Immature natural killer cell (primary cell): ENCODE measurements around the gene HEMGN. TPM values are rescaled to one million over a fixed set of nuclear protein-coding genes. Genes with fewer than 3 reads are reported as not detected.
"Not testable (repeated sequence)": the region's sequence is repeated elsewhere in the genome, so short reads cannot be mapped to it uniquely, and the experiment has no call there.

ENCODE experiments used
- DNase-seq, 3 donors: peaks; one replicate each; pipeline ENCODE4 v3.0.0; 2022; ENCODE audit warnings: mixed read lengths in 1 of 3
- H3K27ac Mint-ChIP-seq, 6 donors: one replicate each; pipeline ENCODE4 v1.8.0; 2020; ENCODE audit warnings: mixed read lengths in 6 of 6, mild to moderate bottlenecking in 5 of 6, inconsistent platforms in 4 of 6, moderate library complexity in 3 of 6
- H3K27me3 Mint-ChIP-seq, 3 donors: one replicate each; pipeline ENCODE4 v1.8.0; 2020 to 2021; ENCODE audit warnings: low read depth in 3 of 3, mild to moderate bottlenecking in 3 of 3, mixed read lengths in 3 of 3, moderate library complexity in 3 of 3, inconsistent platforms in 1 of 3
- H3K36me3 Mint-ChIP-seq, 3 donors: one replicate each; pipeline ENCODE4 v1.8.0; 2020; ENCODE audit warnings: mixed read lengths in 3 of 3, inconsistent platforms in 2 of 3, mild to moderate bottlenecking in 2 of 3
- H3K4me1 Mint-ChIP-seq, 2 donors: one replicate each; pipeline ENCODE4 v1.8.0; 2020; ENCODE audit warnings: inconsistent platforms in 2 of 2, mild to moderate bottlenecking in 2 of 2, mixed read lengths in 2 of 2, moderate library complexity in 1 of 2
- H3K4me3 Mint-ChIP-seq, 5 donors: one replicate each; pipeline ENCODE4 v1.8.0; 2020; ENCODE audit warnings: mild to moderate bottlenecking in 5 of 5, mixed read lengths in 5 of 5, inconsistent platforms in 3 of 5, moderate library complexity in 3 of 5
- H3K9me3 Mint-ChIP-seq, 6 donors: one replicate each; pipeline ENCODE4 v1.8.0; 2020; ENCODE audit warnings: mild to moderate bottlenecking in 6 of 6, mixed read lengths in 6 of 6, inconsistent platforms in 4 of 6, moderate library complexity in 3 of 6
- polyA plus RNA-seq, 3 donors: library from polyadenylated mRNA; unstranded; fragments of 300-500 nt; fragmentation: Illumina TruSeq; gene quantifications; one replicate each; pipeline ENCODE4 v1.2.3, GENCODE V29; 2021

Gene HEMGN
- polyA plus RNA-seq, 3 donors from 2014 or later, result 0.77 to 1.8 (median 0.97) TPM

DNA sequence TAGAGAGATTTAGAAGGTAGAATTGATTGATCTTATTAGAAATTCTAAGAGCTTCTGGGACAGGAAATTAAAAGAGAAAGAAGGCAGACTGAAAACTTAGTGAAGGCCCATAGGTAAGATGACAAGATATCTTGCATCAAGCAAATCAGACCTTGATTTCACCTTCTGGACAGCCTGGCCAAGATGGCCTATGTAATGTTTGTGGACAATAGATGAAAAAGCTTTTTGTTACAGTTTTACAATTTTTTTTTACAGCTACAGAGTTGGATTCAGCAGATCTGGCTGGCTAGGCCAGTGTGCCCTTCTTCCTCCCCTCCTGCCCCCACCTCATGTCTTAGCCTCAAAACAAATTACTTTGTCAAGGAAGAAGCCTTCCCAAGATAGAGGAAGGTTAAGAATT is 21.6 kb upstream of the HEMGN start:
- H3K9me3 Mint-ChIP-seq, result no peaks in the 10 kb centered on the region
- H3K27ac Mint-ChIP-seq, result peak overlapping the region in 1 of 6 donors; percentile 6
- no peak overlapping the region for H3K4me3 Mint-ChIP-seq
- no peaks in the 10 kb centered on the region for H3K36me3 Mint-ChIP-seq
- H3K27me3 Mint-ChIP-seq, result peaks cover 0 to 2% (median 0%) of the 10 kb centered on the region in 3 donors
- no peaks in the 10 kb centered on the region for H3K4me1 Mint-ChIP-seq
- no peak for DNase-seq

DNA sequence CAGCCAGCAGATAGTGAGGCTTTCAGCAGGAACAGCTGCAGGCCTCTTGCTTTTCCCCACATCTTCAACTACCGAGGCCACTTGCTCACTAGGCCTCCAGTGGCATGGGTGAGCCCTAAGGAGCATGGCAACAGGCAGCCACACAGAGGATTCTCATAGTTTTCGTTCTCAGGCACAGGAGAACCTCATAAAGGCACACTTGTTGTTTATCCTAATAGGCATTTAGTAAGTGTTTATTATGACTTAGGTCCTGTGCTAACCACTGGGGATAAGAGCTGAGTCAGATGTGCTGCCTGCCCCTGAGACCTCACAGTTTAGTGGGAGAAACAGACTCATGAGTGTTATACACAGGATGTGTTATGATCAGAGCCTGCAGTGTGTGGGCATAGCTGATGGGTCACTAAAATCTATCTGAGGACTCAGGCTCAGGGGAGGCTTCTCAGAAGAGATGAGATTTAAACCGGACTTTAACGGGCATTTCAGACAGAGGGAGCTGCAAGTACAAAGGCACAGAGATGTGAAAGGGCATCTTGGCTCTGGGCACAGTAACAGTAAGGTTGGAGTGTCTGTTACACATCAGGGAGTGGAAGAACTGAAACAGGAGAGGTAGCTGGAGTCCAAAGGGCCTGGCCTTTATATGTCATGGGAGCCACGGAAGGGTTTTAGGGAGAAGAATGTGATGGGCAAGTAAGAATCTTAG is 21.0 kb upstream of the HEMGN start:
- Mint-ChIP-seq H3K36me3 (no peaks in the 10 kb centered on the region), H3K27ac (peak overlapping the region in 1 of 6 donors; percentile 6), H3K4me1 (no peaks in the 10 kb centered on the region), H3K9me3 (no peaks in the 10 kb centered on the region), H3K4me3 (no peak overlapping the region), H3K27me3 (peaks cover 0 to 7% (median 0%) of the 10 kb centered on the region in 3 donors)
- no peak for DNase-seq

DNA sequence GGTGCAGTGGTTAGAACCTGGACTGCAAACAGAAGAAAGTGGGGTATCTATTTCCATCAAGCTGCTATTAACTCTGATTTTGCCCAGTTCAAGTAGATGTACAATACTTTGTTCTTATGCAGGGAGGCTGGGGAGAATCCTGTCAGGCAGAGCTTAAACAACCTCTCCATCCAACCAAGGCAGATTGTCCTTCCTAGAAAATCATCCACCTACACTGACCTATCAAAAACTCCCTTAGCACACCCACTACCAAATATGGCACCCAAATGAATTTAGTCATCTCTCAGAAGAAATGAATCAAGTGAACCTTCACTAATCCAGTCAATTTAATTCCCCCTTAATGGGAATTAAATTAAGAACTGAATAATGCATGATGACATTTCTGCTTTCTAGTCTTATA is 18.4 kb upstream of the HEMGN start:
- Mint-ChIP-seq H3K9me3 (no peaks in the 10 kb centered on the region), H3K4me3 (no peak overlapping the region)
- no peak for DNase-seq

DNA sequence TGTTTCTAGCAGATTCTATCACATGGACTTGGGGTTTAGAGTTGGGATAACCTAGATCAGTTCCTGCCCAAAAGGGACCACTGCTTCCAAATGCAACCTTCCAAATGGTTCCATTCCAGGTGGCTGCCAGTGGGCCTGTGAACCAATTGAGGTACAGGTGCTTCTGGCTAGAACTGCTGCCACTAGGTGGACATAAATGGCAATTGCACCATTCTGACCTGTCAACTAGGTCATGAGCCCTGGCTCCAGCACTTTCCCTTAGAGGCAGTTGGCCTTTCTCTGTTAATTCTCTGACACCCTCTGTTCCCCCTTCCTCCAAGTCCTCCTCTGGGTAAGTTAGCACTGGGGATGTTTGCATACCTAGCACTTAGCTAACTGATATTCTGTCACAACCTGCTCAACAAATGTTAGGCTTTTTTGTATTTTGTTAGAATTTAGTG is 16.6 kb upstream of the HEMGN start:
- no peaks in the 10 kb centered on the region for H3K36me3 Mint-ChIP-seq
- H3K27me3 Mint-ChIP-seq, result peaks cover 0 to 13% (median 2%) of the 10 kb centered on the region in 3 donors
- no peaks in the 10 kb centered on the region for H3K9me3 Mint-ChIP-seq
- peak; percentile 37 to 51 (median 39) for DNase-seq
- peak overlapping the region in 1 of 6 donors; percentile 58 for H3K27ac Mint-ChIP-seq
- no peaks in the 10 kb centered on the region for H3K4me1 Mint-ChIP-seq
- no peak overlapping the region for H3K4me3 Mint-ChIP-seq

More for the DNA sequence above, 18.4 kb upstream of the HEMGN start:
- Mint-ChIP-seq H3K27ac (no peak overlapping the region), H3K4me1 (no peaks in the 10 kb centered on the region), H3K27me3 (peaks cover 0 to 9% (median 2%) of the 10 kb centered on the region in 3 donors), H3K36me3 (no peaks in the 10 kb centered on the region)

DNA sequence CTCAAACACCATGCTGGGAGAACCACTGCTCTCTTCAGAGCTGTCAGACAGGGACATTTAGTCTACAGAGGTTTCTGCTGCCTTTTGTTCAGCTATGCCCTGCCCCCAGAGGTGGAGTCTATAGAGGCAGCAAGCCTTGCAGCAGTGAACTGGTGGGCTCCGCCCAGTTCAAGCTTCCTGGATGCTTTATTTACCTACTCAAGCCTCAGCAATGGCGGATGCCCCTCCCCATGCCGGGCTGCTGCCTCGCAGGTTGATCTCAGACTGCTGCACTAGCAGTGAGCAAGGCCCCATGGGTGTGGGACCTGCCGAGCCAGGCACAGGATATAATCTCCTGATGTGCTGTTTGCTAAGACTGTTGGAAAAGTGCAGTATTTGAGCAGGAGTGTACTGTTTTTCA is 12.9 kb upstream of the HEMGN start:
- H3K27me3 Mint-ChIP-seq, result peaks cover 0 to 25% (median 6%) of the 10 kb centered on the region in 3 donors
- H3K27ac Mint-ChIP-seq, H3K4me3 Mint-ChIP-seq, H3K9me3 Mint-ChIP-seq, H3K4me1 Mint-ChIP-seq, DNase-seq, H3K36me3 Mint-ChIP-seq: not testable (repeated sequence)

DNA sequence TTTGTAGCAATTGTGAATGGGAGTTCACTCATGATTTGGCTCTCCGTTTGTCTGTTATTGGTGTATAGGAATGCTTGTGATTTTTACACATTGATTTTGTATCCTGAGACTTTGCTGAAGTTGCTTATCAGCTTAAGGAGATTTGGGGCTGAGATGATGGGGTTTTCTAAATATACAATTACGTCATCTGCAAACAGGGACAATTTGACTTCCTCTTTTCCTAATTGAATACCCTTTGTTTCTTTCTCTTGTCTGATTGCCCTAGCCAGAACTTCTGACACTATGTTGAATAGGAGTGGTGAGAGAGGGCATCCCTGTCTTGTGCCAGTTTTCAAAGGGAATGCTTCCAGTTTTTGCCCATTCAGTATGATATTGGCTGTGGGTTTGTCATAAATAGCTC is 9.1 kb upstream of the HEMGN start:
- not testable (repeated sequence) for H3K4me1 Mint-ChIP-seq, H3K27ac Mint-ChIP-seq, H3K4me3 Mint-ChIP-seq, H3K9me3 Mint-ChIP-seq, H3K36me3 Mint-ChIP-seq, DNase-seq
- peaks cover 0 to 20% (median 5%) of the 10 kb centered on the region in 3 donors for H3K27me3 Mint-ChIP-seq

DNA sequence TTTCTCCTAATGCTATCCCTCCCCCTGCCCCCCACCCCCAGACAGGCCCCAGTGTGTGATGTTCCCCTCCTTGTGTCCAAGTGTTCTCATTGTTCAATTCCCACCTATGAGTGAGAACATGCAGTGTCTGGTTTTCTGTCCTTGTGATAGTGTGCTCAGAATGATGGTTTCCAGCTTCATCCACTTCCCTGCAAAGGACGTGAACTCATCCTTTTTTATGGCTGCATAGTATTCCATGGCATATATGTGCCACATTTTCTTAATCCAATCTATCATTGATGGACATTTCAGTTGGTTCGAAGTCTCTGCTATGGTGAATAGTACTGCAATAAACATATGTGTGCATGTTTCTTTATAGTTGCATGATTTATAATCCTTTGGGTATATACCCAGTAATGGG is 7.5 kb upstream of the HEMGN start:
- H3K9me3 Mint-ChIP-seq, H3K36me3 Mint-ChIP-seq, H3K4me1 Mint-ChIP-seq, DNase-seq, H3K4me3 Mint-ChIP-seq, H3K27ac Mint-ChIP-seq: not testable (repeated sequence)
- H3K27me3 Mint-ChIP-seq, result peaks cover 0 to 14% (median 5%) of the 10 kb centered on the region in 3 donors

DNA sequence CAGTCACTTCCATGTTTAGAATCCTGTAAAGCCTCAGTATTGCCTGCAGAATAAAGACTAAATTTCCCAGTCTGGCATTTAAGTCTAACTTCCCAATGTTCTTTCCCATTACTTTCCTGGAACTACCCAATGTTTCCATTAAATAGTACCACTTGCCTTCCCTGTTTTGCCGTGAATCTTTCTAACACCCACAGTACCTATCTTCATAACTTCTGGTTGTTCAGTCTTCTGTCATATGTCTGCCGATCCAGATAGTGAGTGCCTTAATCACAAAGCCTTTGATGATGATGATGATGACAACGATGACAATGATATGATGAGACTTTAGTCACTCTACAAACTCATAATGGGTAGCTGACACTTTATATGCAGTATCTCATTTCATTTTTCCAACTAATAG is 6.6 kb upstream of the HEMGN start:
- no peak for DNase-seq
- Mint-ChIP-seq H3K27me3 (peaks cover 0 to 12% (median 5%) of the 10 kb centered on the region in 3 donors), H3K9me3 (peaks cover 0 to 2% (median 0%) of the 10 kb centered on the region in 6 donors), H3K27ac (no peak overlapping the region), H3K36me3 (no peaks in the 10 kb centered on the region), H3K4me3 (no peak overlapping the region), H3K4me1 (no peaks in the 10 kb centered on the region)

DNA sequence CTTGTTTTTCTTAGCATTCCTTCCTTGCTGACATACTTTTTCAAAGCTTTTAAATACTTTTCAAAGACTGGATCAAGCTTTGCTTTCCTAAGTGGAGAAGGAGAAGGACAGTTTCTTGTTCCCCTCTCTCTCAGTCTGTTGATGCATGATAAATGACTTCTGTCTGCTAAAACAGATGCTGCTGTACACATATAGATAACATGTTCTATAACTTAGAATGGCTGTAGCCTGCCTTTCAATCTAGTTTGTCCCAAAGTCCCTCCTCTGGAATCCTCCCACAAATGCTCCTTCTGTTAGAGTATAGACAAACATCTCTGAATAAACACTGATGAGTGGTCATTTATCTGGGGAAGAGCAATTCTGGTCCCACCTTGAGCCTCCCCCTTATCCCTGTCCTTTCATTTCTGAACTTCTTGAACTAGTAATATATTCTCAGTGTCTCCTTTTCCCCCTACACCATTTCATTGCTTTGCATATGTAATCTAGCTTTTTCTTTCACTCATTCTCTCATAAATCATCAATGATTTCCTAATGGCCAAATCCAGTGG is 5.4 kb upstream of the HEMGN start:
- peaks cover 0 to 2% (median 0%) of the 10 kb centered on the region in 6 donors for H3K9me3 Mint-ChIP-seq
- H3K27ac Mint-ChIP-seq, result no peak overlapping the region
- H3K4me1 Mint-ChIP-seq, result peaks cover 5 to 6% of the 10 kb centered on the region in 2 donors
- peaks cover 0 to 7% (median 5%) of the 10 kb centered on the region in 3 donors for H3K27me3 Mint-ChIP-seq
- H3K36me3 Mint-ChIP-seq, result no peaks in the 10 kb centered on the region
- H3K4me3 Mint-ChIP-seq, result no peak overlapping the region
- no peak for DNase-seq

DNA sequence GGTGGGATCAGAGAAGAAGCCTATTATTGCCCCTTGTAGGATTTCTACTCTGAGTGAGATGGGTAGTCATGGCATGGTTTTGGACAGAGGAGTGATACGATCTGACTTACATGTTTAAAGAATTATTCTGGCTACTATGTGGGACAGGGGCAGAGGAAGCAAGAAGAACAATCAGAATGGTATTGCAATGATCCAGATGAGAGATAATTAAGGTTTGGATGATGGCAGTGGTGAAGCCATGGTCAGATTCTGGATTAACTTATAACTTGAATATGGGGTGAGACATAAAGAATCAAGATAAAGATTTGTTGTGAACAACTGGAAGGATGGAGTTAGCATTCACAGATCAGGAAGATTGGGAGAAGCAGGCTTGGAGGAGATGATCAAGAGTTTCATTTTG is 3.4 kb upstream of the HEMGN start:
- no peaks in the 10 kb centered on the region for H3K27me3 Mint-ChIP-seq
- no peaks in the 10 kb centered on the region for H3K36me3 Mint-ChIP-seq
- H3K4me1 Mint-ChIP-seq, result peaks cover 15 to 19% of the 10 kb centered on the region in 2 donors
- peaks cover 0 to 2% (median 0%) of the 10 kb centered on the region in 6 donors for H3K9me3 Mint-ChIP-seq
- no peak overlapping the region for H3K4me3 Mint-ChIP-seq
- H3K27ac Mint-ChIP-seq, result no peak overlapping the region
- no peak for DNase-seq

DNA sequence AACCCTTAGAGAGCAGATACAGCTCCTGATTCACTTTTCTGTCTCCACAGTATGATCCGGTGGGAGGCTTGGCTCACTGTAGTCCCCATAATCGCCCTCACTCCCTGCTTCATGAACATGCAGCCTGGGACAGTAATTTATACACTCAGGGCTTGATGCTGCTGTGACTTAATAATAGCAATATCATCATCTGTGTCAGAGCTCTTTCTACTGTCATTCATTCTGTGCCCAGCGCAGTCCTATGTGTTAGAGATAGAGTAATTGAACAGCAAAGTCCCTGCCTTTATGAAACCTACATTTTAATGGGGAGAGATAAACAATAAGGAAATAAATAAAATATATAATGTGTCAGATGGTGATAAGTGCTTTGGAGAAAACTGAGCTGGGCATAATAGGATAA is 2.8 kb upstream of the HEMGN start:
- Mint-ChIP-seq H3K4me3 (no peak overlapping the region), H3K4me1 (peaks cover 15 to 19% of the 10 kb centered on the region in 2 donors), H3K36me3 (no peaks in the 10 kb centered on the region), H3K27ac (no peak overlapping the region), H3K9me3 (no peaks in the 10 kb centered on the region), H3K27me3 (no peaks in the 10 kb centered on the region)
- DNase-seq, result no peak

DNA sequence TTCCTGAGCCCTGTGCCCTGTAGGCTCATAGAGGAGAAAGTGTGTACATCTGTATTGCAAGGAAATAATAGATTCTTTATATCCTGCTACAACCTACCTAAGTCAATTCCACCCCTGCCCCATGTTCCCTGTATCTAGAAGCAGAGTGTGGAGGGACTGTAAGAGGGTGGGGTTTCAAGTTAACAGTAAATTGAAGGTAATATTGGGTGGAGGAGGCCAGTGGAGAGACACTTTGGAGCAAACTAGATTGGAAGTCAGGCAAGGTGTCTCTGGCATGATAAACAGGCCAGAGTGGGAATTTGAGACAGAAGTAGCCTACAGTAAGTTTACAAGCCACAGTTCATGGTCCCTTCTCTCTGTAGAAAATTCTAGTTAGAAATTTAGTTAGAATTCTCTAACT is 2.3 kb upstream of the HEMGN start:
- no peak for DNase-seq
- Mint-ChIP-seq H3K4me3 (no peak overlapping the region), H3K9me3 (no peaks in the 10 kb centered on the region), H3K4me1 (peaks cover 15 to 19% of the 10 kb centered on the region in 2 donors), H3K27me3 (no peaks in the 10 kb centered on the region), H3K36me3 (no peaks in the 10 kb centered on the region), H3K27ac (no peak overlapping the region)

DNA sequence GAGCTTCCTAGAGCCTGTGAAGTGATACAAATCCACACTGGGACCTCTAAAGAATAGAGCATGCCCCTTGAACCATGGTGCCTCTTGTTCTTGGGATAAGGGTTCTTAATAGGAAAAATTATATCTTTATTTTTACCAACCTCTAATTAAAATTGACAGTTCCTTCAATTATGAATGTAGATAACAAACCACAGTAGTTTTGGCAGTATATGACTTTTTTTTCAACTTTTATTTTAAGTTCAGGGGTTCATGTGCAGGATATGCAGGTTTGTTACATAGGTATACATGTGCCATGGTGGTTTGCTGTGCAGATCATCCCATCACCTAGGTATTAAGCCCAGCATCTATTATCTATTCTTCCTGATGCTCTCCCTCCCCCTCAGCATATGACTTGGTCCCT is 974 bp downstream of the HEMGN start:
- H3K4me3 Mint-ChIP-seq, result no peak overlapping the region
- no peak for DNase-seq
- H3K9me3 Mint-ChIP-seq, result no peaks in the 10 kb centered on the region
- H3K4me1 Mint-ChIP-seq, result peaks cover 15 to 19% of the 10 kb centered on the region in 2 donors
- H3K36me3 Mint-ChIP-seq, result no peaks in the 10 kb centered on the region
- H3K27me3 Mint-ChIP-seq, result no peaks in the 10 kb centered on the region
- peak overlapping the region in 1 of 6 donors; percentile 63 for H3K27ac Mint-ChIP-seq

DNA sequence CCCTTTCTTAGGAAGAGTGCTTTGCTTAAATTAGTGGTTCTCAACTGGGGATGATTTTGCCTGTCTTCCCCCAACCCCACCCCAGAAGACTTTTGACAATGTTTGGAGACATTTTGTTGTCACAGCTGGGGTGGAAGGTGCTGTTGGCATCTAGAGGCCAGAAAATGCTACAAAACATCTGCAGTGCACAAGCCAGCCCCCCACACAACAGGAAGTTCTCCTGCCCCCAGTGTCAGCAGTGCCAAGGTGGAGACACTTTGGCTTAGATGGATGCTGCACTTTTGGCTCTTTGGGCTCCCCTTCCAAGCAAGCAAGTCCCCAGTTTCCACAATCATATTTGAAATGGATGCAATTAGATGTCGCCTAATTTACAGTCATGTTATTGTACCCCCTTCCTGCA is 2.7 kb downstream of the HEMGN start:
- no peak for DNase-seq
- Mint-ChIP-seq H3K9me3 (no peaks in the 10 kb centered on the region), H3K27me3 (no peaks in the 10 kb centered on the region), H3K4me1 (peaks cover 20 to 28% of the 10 kb centered on the region in 2 donors), H3K4me3 (no peak overlapping the region), H3K27ac (peak overlapping the region in 1 of 6 donors; percentile 61), H3K36me3 (no peaks in the 10 kb centered on the region)
